Effector CD8-positive, alpha-beta T cell (primary cell): ENCODE data around the gene H1-8.
"Not testable (repeated sequence)": the region's sequence is repeated elsewhere in the genome, so short reads cannot be mapped to it uniquely, and the experiment has no call there.

Experiments
- DNase-seq: peaks from one replicate; lab custom pipeline; 2025; lab: John Stamatoyannopoulos, UW

The H1-8 gene

GRCh38 chr3:129533406-129533805 is 9.6 kb upstream of the H1-8 start:
- DNase-seq, result no peak

- no peak for DNase-seq
Measured at GRCh38 chr3:129534428-129535027, 8.4 kb upstream of the H1-8 start.

- no peak for DNase-seq
Measured at GRCh38 chr3:129535075-129535474, 7.9 kb upstream of the H1-8 start.

- no peak for DNase-seq
Measured at GRCh38 chr3:129536374-129536667, 6.7 kb upstream of the H1-8 start.

GRCh38 chr3:129536804-129537203 is 6.2 kb upstream of the H1-8 start:
- DNase-seq, result no peak

GRCh38 chr3:129539206-129539605 is 3.8 kb upstream of the H1-8 start:
- no peak for DNase-seq

- DNase-seq, result no peak
Measured at GRCh38 chr3:129540776-129541516, 2.0 kb upstream of the H1-8 start.

GRCh38 chr3:129542747-129543146 is 228 bp upstream of the H1-8 start:
- DNase-seq, result no peak

- DNase-seq, result no peak
Measured at GRCh38 chr3:129543999-129544398, 1.0 kb downstream of the H1-8 start.

GRCh38 chr3:129545951-129546350 is 3.0 kb downstream of the H1-8 start:
- DNase-seq, result not testable (repeated sequence)

- no peak for DNase-seq
Measured at GRCh38 chr3:129547241-129547640, 4.3 kb downstream of the H1-8 start.

GRCh38 chr3:129548104-129548965 is 5.4 kb downstream of the H1-8 start:
- DNase-seq, result no peak

GRCh38 chr3:129549006-129549800 is 6.2 kb downstream of the H1-8 start:
- DNase-seq, result no peak

GRCh38 chr3:129549805-129550204 is 6.8 kb downstream of the H1-8 start:
- no peak for DNase-seq

GRCh38 chr3:129552287-129553050 is 9.5 kb downstream of the H1-8 start:
- DNase-seq, result no peak

GRCh38 chr3:129553171-129553570 is 10.2 kb downstream of the H1-8 start:
- DNase-seq, result no peak

GRCh38 chr3:129553719-129554118 is 10.7 kb downstream of the H1-8 start:
- no peak for DNase-seq

- no peak for DNase-seq
Measured at GRCh38 chr3:129554356-129555152, 11.6 kb downstream of the H1-8 start.

- DNase-seq, result no peak
Measured at GRCh38 chr3:129555153-129555550, 12.2 kb downstream of the H1-8 start.

- DNase-seq, result no peak
Measured at GRCh38 chr3:129555616-129556357, 12.8 kb downstream of the H1-8 start.
